Omental fat pad (tissue), 4 donors: ENCODE measurements around the gene AP5M1. TPM values are rescaled to one million over a fixed set of nuclear protein-coding genes. Genes with fewer than 3 reads are reported as not detected.
"Not testable (repeated sequence)": the region's sequence is repeated elsewhere in the genome, so short reads cannot be mapped to it uniquely, and the experiment has no call there.

ENCODE experiments used
- ATAC-seq: fragments of 150-250 bp; one replicate; pipeline ENCODE4 v1.9.1; 2016; ENCODE audit warnings: mild to moderate bottlenecking, moderate library complexity; ENCODE audit not compliant: low FRiP score
- DNase-seq: peaks from one replicate; pipeline ENCODE4 v3.0.0-alpha.2; 2019; ENCODE audit warnings: low spot score
- total RNA-seq, 4 donors: library from RNA; depleted of rRNA; stranded (reverse); fragments of >200 nt; gene quantifications; one replicate each; pipeline ENCODE4 v1.1.0, GENCODE V29; 2016
- TF ChIP-seq, protein P1 (sequence below), 3 donors: fragments of 450-650 bp; IDR thresholded peaks; one replicate each; pipeline ENCODE4 v1.5.1; 2016 to 2017; ENCODE audit warnings: antibody characterized with exemption in 3 of 3, mild to moderate bottlenecking in 3 of 3, moderate library complexity in 2 of 3

AP5M1 gene
- 10 to 100 TPM; 15.3 to 25.7 (median 22.2) TPM for total RNA-seq

- peak; percentile 94 for ATAC-seq
- TF ChIP-seq, protein P1, sequence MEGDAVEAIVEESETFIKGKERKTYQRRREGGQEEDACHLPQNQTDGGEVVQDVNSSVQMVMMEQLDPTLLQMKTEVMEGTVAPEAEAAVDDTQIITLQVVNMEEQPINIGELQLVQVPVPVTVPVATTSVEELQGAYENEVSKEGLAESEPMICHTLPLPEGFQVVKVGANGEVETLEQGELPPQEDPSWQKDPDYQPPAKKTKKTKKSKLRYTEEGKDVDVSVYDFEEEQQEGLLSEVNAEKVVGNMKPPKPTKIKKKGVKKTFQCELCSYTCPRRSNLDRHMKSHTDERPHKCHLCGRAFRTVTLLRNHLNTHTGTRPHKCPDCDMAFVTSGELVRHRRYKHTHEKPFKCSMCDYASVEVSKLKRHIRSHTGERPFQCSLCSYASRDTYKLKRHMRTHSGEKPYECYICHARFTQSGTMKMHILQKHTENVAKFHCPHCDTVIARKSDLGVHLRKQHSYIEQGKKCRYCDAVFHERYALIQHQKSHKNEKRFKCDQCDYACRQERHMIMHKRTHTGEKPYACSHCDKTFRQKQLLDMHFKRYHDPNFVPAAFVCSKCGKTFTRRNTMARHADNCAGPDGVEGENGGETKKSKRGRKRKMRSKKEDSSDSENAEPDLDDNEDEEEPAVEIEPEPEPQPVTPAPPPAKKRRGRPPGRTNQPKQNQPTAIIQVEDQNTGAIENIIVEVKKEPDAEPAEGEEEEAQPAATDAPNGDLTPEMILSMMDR (IDR thresholded peaks at IDR 0.05), result no peak
- peak; percentile 76 for DNase-seq
These were observed at the start of gene AP5M1, which contains the start of gene EXOC5 for GRCh38 chr14:57268161-57269069. Gene AP5M1, plus strand, starts transcription at chr14:57268971. Its CDS starts 344 bp downstream, at chr14:57269315. Gene EXOC5, minus strand, starts transcription at chr14:57268905. Its CDS starts 257 bp downstream, at chr14:57268648.

- DNase-seq (no peak), ATAC-seq (no peak)
- TF ChIP-seq, protein P1 (IDR thresholded peaks at IDR 0.05), result no peak
These were observed 46.8 kb upstream of the AP5M1 start for GRCh38 chr14:57221931-57222330.

- TF ChIP-seq, protein P1 (IDR thresholded peaks at IDR 0.05), result no peak
- ATAC-seq (no peak), DNase-seq (no peak)
These were observed 41.7 kb upstream of the AP5M1 start for GRCh38 chr14:57227083-57227482.

DNA sequence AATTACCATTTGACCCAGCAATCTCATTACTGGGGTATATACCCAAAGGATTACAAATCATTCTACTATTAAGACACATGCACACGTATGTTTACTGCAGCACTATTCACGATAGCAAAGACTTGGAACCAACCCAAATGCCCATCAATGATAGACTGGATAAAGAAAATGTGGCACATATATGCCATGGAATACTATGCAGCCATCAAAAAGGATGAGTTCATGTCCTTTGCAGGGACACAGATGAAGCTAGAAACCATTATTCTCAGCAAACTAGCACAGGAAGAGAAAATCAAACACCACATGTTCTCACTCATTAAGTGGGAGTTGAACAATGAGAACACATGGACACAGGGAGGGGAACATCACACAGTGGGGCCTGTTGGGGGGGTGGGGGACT is 40.5 kb upstream of the AP5M1 start:
- DNase-seq, result not testable (repeated sequence)

GRCh38 chr14:57232006-57232405 is 36.8 kb upstream of the AP5M1 start:
- TF ChIP-seq, protein P1 (IDR thresholded peaks at IDR 0.05), result no peak
- DNase-seq (no peak), ATAC-seq (no peak)

More for the DNA sequence above, 40.5 kb upstream of the AP5M1 start:
- not testable (repeated sequence) for ATAC-seq

DNA sequence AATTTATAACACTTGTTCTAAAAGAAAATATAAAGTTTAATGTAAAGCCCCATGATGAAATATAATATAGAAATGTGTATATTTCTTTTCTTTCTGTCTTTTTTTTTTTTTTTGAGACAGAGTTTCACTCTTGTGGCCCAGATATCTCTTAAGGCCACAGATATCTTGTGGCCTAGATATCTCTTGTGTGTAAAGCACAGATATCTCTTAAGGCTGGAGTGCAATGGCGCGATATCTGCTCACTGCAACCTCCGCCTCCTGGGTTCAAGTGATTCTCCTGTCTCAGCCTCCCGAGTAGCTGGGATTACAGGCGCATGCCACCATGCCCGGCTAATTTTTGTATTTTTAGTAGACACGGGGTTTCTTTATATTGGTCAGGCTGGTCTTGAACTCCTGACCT is 28.7 kb upstream of the AP5M1 start:
- ATAC-seq, DNase-seq: not testable (repeated sequence)

- no peak for DNase-seq
- ATAC-seq, result no peak
- TF ChIP-seq, protein P1 (IDR thresholded peaks at IDR 0.05), result no peak
These were observed 25.5 kb upstream of the AP5M1 start for GRCh38 chr14:57243320-57243719.

- TF ChIP-seq, protein P1 (IDR thresholded peaks at IDR 0.05), result no peak
- no peak for ATAC-seq
- DNase-seq, result no peak
These were observed 24.7 kb upstream of the AP5M1 start for GRCh38 chr14:57244106-57244505.
